ENCODE measurements around the gene TNXB.
"Not testable (repeated sequence)": the region's sequence is repeated elsewhere in the genome, so short reads cannot be mapped to it uniquely, and the experiment has no call there.

Gene TNXB

DNA sequence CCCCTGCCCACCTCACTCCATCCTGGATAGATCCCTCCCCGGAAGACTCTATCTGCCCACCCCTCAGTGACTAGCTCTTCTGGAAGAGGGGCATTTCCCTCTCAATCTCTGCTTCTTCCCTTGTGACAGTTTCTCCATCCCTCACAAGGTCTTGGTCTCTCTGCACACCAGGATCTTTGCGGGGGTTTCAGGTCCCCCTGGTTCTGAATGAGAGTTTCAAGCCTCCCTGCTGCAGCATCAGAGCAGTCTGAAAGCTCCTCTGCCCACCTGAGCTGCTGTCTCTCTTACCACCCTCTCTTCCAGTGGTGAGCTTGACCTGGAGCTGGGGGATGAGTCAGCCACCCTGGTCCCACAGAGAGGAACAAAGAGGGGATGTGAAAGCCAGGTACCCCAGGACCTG lies 24.4 kb downstream of the TNXB start:
- DNase-seq: no peak

- no peak for DNase-seq
These were observed 25.0 kb downstream of the TNXB start for GRCh38 chr6:32083812-32084768.

DNA sequence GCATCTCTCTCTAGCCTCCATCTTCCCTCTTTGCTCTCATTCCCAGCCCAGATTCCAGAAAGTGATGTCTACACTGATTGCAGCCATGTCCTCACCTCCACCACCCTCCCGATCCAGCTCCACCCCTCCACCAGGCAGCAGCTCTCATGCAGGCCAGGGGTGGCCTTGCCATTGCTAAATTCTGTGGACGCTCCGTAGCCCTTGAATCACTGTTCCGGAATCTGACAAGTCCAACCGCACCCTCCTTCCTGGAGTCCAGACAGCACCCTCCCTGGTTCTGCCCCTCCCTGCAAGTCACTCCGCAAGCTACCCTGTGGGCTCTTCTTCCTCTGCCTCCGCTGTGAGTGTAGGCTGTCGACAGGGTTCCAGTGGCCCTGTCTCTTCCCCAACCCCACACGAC lies 26.2 kb downstream of the TNXB start:
- DNase-seq: peak; percentile 46

DNA sequence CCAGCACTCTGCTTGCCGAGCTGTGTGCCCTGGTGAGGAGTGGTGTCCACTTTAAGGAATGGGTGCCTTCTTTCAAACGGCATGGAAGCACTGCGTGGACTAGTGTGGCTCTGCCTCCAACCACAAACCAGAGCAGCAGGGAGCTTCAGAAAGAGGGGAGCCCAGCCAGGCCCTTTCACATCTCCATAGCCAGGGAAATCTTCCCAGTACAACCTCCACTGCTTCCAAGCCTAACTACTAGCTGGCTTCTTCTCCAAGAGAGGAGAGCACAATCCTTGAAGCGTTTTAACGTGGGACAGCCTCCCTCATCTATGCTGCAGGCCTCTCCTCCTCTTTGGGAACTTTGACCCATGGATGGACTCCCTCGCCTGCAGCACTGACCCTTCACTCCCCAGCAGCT lies 26.7 kb downstream of the TNXB start:
- DNase-seq: peak; percentile 62

- DNase-seq: peak; percentile 91
These were observed 27.8 kb downstream of the TNXB start for GRCh38 chr6:32081168-32081990.

DNA sequence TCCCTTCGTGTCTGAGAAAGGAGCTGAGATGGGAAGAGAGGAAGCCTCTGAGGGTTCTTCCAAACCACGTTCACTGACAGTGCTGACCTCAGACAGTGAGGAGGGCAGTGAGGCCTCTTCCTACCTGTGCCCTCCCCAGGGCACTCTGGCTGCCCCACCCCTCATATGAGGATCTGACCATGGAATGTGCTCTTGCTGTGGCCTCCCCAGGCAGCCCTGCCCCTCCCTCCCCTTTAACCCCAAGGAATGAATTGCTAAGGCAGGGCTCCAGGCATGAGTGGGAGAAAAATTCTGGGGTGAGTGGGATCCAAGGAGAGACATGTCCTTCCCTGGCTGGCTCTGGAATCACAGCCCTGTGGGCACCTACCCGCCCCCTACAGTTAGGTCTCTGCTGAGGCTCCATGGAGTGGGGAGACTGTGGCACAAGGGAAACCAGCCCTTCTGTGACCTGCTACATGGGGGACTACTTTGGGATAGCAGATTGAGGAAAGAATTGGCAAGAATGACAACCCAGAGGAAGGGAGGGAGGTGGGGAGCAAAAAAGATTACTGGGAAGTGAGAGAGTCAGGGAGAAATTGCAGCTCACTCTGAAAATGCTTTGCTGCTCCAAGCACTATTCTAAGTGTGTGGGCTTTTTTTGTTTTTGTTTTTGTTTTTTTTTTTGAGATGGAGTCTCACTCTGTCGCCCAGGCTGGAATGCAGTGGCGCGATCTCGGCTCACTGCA lies 29.4 kb downstream of the TNXB start:
- DNase-seq: no peak

- DNase-seq: peak; percentile 82
These were observed 32.8 kb downstream of the TNXB start for GRCh38 chr6:32076321-32076809.

DNA sequence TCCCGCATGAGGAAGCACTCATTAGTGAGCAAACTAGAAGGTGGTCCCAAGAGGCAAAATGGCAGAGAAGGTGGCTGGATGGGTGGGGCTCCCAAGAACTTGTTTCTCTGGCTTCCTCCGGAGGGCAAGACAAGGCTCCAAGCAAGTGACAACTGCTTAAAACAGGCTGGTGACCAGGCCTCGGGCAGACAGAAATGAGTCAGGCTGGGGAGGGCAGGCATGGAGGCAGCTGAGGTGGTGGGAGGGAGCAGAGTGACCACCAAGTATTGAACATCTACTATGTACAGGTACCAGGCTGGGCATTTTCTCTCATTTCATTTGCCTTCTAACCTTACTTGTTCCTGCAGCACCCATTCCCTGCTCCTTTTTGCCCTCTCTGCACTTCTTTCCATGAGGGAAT lies 33.4 kb downstream of the TNXB start:
- DNase-seq: peak; percentile 19

DNA sequence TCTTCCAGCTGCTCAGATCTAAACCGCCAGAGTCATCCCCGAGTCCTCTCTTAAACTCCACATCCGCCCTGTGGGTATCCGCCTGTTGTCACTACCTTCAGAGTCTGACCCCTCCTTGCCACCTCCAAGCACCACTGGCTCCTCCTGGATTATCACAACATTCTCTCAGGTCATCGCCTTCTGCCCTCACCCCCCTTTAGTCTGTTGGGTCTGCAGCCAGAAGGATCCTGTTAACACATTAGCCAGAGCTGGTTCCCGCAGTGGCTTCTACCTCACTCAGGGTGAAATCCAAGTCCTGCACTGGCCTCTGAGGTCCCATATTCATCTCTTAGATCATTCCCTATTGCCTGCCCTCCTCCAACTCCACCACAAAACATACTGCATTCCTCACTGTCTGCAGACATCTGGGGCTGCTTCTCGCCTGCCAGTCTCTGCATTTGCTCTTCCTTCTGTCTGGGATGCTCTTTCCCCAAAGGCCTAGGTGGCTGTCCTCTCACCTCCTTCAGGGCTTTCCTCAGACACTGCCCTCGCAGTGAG lies 34.1 kb downstream of the TNXB start:
- DNase-seq: peak; percentile 29

GRCh38 chr6:32073613-32074012 lies 35.5 kb downstream of the TNXB start:
- DNase-seq: peak; percentile 19

DNA sequence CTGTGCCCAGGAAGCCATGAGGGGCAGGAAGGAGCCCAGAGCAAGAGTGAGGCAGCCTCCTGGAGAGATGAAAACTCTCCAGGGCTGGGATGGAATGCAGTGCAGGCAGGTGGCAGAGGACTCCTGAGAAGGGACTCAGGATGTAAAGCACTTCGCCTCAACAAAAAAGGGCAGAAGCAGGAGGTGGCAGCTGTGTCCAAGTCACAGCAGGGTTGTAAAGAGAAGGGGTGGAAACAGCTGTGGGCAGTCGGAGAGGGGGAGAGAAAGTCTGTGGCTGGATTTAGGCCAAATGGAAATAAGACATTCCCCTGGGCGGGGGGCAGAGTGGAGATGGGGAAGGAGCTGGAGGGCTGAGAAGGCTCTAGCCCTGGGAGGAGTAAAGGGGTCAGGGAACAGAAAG lies 36.0 kb downstream of the TNXB start:
- DNase-seq: peak; percentile 57

DNA sequence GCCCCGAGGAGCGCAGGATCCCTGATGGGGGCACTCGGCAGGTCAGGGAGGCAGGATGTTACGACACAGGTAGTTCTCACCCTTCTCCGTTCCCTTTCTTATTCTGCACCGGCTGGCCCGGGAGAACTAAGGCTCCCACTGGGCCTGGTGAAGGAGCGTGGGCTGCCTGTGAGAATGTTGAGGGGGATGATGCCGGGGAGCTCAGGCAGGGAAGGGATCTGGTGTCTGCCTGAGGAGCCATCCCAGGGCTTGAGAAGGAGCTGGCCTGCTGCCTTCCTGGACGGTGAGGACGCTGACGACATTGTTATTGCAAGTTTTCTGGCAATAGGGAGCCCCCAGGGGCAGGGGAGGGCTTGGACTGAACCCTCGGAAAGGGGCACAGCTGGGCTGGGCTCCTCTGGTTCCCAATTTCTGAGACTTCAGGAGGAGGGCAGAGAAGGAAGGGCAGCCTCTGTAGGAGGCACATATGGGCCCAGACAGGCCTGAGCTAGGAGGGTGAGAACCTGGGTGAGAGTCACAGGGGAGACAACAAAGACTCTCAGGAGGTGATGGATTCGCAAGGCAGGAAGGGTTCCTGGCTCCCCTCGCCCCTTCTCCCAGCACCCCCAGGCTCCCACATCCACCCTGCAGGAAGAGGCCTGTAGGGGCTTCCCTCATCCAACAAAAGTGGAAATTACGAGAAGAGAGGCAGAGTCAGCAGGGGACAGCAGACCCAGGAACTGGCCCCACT lies 38.2 kb downstream of the TNXB start:
- peak; percentile 86 for DNase-seq

GRCh38 chr6:32069878-32070515 lies 39.1 kb downstream of the TNXB start:
- DNase-seq: peak; percentile 10

DNA sequence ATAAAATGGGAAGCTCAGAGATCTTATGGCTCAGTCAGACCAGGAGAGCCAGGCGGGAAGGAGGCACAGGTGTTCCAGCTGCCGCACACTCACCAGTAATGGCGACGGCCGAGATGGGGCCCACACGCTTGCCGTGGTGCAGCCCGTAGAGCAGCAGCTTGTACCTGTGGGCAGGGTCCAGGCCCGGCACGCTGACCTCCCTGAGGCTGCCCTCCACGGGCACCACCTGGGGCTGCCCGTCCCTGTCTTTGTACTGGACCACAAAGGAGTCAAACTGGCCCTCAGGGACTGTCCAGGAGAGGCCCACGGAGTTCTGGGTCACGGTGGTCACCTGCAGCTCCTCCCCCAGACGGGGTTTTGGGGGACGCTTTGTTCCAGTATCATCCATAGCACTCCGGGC lies 39.7 kb downstream of the TNXB start:
- peak; percentile 20 for DNase-seq

GRCh38 chr6:32068867-32069266 lies 40.3 kb downstream of the TNXB start:
- no peak for DNase-seq

DNA sequence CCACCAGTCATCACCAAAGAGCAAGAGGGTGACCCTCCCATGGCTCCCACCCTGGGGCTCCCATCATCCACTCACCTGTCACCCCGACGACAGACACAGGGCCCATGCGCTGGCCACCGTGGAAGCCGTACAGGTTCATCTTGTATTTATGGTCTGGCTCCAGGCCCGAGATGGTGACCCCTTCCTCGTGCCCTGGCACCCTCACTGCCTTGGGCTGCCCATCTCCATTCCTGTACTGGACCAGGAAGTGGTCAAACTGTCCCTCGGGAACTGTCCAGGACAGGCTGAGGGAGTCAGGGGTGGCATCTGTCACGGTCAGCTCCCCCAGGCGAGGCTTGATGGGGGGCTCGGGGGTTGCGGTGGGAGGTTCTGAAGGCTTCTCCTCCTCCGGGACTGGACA lies 40.8 kb downstream of the TNXB start:
- DNase-seq: not testable (repeated sequence)

GRCh38 chr6:32067521-32067920 lies 41.6 kb downstream of the TNXB start:
- not testable (repeated sequence) for DNase-seq

- DNase-seq: no peak
These were observed 44.4 kb downstream of the TNXB start for GRCh38 chr6:32064706-32065105.

GRCh38 chr6:32060966-32061655 lies 48.0 kb downstream of the TNXB start:
- peak; percentile 12 for DNase-seq

- DNase-seq: peak; percentile 63
These were observed 50.6 kb downstream of the TNXB start for GRCh38 chr6:32058511-32058963.

DNA sequence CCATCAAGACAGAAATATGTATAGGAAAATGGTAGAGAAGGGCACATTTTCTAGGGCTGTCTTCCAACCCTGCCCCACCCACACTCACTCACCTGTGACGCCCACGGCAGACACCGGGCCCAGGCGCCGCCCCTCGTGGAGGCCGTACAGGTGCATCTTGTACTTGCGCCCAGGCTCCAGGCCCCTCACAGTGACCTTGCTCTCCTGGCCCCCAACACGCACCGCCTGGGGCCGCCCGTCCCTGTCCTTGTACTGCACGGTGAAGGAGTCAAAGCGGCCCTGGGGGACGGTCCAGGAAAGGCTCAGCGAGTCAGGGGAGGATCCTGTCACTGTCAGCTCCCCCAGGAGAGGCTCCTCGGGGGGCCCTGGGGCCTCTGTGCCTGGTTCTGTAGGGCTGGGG lies 51.2 kb downstream of the TNXB start:
- DNase-seq: peak; percentile 13

Measured in right hindlimb (tissue), 1 donor.